DOHH2 (cell line): ENCODE measurements around the gene CHD6.

ENCODE experiments used
- H3F3A ChIP-seq: fragments of 200-600 bp; sonication (generic), shearing (Covaris generic); 2 replicates; pipeline ENCODE4 v1.6.0; 2016; ENCODE audit warnings: antibody characterized with exemption, mild to moderate bottlenecking; ENCODE audit not compliant: control insufficient read depth, insufficient read depth
- H3K27ac ChIP-seq: fragments of 200-600 bp; sonication (generic); 2 replicates; pipeline ENCODE4 v1.5.1; 2014; ENCODE audit warnings: low read depth, mild to moderate bottlenecking, low read length, moderate library complexity
- H3K27me3 ChIP-seq: fragments of 200-600 bp; sonication (generic); 2 replicates; pipeline ENCODE4 v1.6.1; 2014; ENCODE audit warnings: mild to moderate bottlenecking, low read length, mixed read lengths; ENCODE audit not compliant: control insufficient read depth
- H3K36me3 ChIP-seq: fragments of 200-600 bp; sonication (generic); 2 replicates; pipeline ENCODE4 v1.6.1; 2014; ENCODE audit warnings: mild to moderate bottlenecking, low read length, moderate library complexity, mixed read lengths; ENCODE audit not compliant: control insufficient read depth
- H3K4me1 ChIP-seq: fragments of 200-600 bp; sonication (generic); 2 replicates; pipeline ENCODE4 v1.6.1; 2014; ENCODE audit warnings: mild to moderate bottlenecking, low read length, mixed read lengths; ENCODE audit not compliant: control insufficient read depth
- H3K4me2 ChIP-seq: fragments of 200-600 bp; sonication (generic); 2 replicates; pipeline ENCODE4 v1.6.0; 2014; ENCODE audit warnings: mild to moderate bottlenecking, low read length, moderate library complexity
- H3K4me3 ChIP-seq: fragments of 200-600 bp; sonication (generic); 2 replicates; pipeline ENCODE4 v1.5.1; 2014; ENCODE audit warnings: mild to moderate bottlenecking, low read length, mixed read lengths
- H3K79me2 ChIP-seq: fragments of 200-600 bp; sonication (generic); 2 replicates; pipeline ENCODE4 v1.6.1; 2014; ENCODE audit warnings: mild to moderate bottlenecking, low read length, mixed read lengths; ENCODE audit not compliant: control insufficient read depth
- H3K9me2 ChIP-seq: fragments of 200-600 bp; sonication (generic); replicated peaks from 2 replicates; pipeline ENCODE4 v1.6.1; 2014; ENCODE audit warnings: mild to moderate bottlenecking, low read length, mixed read lengths; ENCODE audit not compliant: control insufficient read depth
- H3K9me3 ChIP-seq: fragments of 200-600 bp; sonication (generic); 2 replicates; pipeline ENCODE4 v1.6.1; 2014; ENCODE audit warnings: antibody characterized with exemption, low read length, mixed read lengths; ENCODE audit not compliant: control insufficient read depth, insufficient read depth
- H4K20me1 ChIP-seq: fragments of 200-600 bp; sonication (generic); 2 replicates; pipeline ENCODE4 v1.6.0; 2014; ENCODE audit warnings: low read depth, mild to moderate bottlenecking, antibody characterized with exemption, low read length, moderate library complexity; ENCODE audit not compliant: control insufficient read depth, insufficient read depth
- CTCF ChIP-seq: fragments of 200-600 bp; sonication (generic); IDR thresholded peaks from one replicate; pipeline ENCODE4 v1.5.1; 2014; ENCODE audit warnings: antibody characterized with exemption, mild to moderate bottlenecking, low read depth, low read length; ENCODE audit not compliant: poor library complexity, severe bottlenecking
- EZH2phosphoT487 ChIP-seq: fragments of 200-600 bp; sonication (generic); IDR thresholded peaks from 2 replicates; pipeline ENCODE4 v1.6.1; 2017; ENCODE audit warnings: borderline replicate concordance, mild to moderate bottlenecking, antibody characterized with exemption, low read length, moderate library complexity, mixed read lengths

Gene CHD6

DNA sequence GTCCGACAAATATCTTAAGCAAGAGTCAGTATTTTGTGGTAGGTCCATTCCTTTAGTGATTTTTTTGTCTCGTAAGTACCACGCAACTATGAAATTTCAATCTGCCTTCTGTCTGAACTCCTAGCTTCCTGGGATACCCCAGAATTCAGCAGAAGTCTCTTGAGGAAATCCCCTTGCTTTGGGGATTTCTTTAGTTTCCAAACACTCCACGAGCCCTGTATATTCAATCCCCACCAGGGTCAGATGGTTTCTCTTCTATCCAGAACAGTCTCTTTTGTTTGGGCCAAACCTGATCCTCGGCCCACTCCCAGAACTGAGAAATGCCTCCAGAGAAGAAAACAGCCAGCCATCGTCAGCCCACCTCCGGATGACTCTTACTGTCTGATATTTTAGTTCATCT, 113.0 kb downstream of the CHD6 start:
- no peaks in the 10 kb centered on the region for H3K4me1 ChIP-seq
- no peak overlapping the region for H3K4me3 ChIP-seq
- H3K79me2 ChIP-seq, result no peaks in the 10 kb centered on the region
- no peaks in the 10 kb centered on the region for H3K36me3 ChIP-seq
- no peaks in the 10 kb centered on the region for H3K9me2 ChIP-seq
- H3F3A ChIP-seq, result no peaks in the 10 kb centered on the region
- H3K27ac ChIP-seq, result no peak overlapping the region
- H3K9me3 ChIP-seq, result no peaks in the 10 kb centered on the region
- no peaks in the 10 kb centered on the region for H3K27me3 ChIP-seq
- TF ChIP-seq EZH2phosphoT487, result no peak
- TF ChIP-seq CTCF, result no peak
- no peak overlapping the region for H3K4me2 ChIP-seq
- no peaks in the 10 kb centered on the region for H4K20me1 ChIP-seq

DNA sequence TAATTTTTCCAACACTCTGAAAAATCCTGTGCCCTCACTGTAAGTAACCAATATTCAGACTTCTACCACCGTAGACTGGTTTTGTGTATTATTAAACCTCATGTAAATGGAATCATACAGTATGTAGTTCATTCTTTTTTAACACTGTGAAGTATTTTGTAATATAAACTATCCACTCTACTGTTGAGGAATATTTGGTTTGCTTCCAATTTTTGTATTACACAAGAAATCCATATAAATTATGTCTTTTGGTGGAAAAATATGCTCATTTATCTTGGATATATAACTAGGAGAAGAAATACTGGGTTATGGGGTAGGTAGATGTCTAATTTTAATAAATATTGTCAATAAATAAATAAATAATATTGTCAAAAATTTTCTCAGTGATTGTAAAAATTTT, 116.8 kb downstream of the CHD6 start:
- Histone ChIP-seq H3K9me3 (no peaks in the 10 kb centered on the region), H3K79me2 (no peaks in the 10 kb centered on the region), H3K4me2 (no peak overlapping the region), H4K20me1 (no peaks in the 10 kb centered on the region), H3K4me3 (no peak overlapping the region), H3K9me2 (no peaks in the 10 kb centered on the region), H3K36me3 (peaks cover 4% of the 10 kb centered on the region; the same call in 1 of the 2 replicates), H3K4me1 (no peaks in the 10 kb centered on the region), H3F3A (no peaks in the 10 kb centered on the region), H3K27me3 (no peaks in the 10 kb centered on the region), H3K27ac (no peak overlapping the region)
- TF ChIP-seq EZH2phosphoT487 (no peak), CTCF (no peak)

DNA sequence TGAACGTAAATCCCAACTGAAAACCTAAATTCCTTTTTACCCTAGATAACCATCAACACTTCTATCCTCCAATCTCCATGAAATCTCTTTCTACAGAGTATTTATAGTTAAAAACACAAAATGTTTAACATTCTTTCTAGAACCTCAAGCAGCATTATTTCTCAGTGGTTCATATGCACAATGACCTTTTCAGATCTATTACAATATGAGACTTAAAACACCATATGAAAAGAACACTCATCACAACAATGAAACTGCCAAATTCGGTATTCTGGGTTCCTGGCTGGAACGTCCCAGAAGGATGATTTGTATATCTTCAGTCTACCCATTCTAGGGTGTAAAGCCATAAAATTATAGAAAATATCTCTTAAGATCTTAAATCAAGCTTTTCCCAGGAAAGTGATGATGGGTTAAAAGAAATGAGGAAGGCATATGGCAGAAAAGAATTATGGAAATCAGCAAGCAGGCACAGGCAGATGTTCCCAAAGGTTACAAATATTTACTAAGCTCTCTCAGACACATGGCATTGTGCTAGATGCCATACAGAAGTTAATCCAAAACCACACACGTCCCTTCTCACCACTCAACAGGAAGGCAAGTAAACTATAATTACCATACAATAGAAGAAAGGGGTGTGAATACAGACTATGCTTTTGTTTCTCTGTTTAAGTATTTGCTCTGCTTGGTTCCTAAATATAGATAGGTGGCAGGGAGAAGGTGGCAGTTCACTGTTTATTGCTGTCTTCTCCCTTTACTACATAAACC, 118.0 kb downstream of the CHD6 start:
- H3K27me3 ChIP-seq, result no peaks in the 10 kb centered on the region
- TF ChIP-seq CTCF (no peak), EZH2phosphoT487 (no peak)
- no peaks in the 10 kb centered on the region for H3K9me2 ChIP-seq
- H3K4me1 ChIP-seq, result no peaks in the 10 kb centered on the region
- no peak overlapping the region for H3K4me3 ChIP-seq
- H3F3A ChIP-seq, result no peaks in the 10 kb centered on the region
- no peaks in the 10 kb centered on the region for H3K9me3 ChIP-seq
- no peak overlapping the region for H3K4me2 ChIP-seq
- H4K20me1 ChIP-seq, result no peaks in the 10 kb centered on the region
- H3K27ac ChIP-seq, result no peak overlapping the region
- H3K79me2 ChIP-seq, result no peaks in the 10 kb centered on the region
- peaks cover 4% of the 10 kb centered on the region; the same call in 1 of the 2 replicates for H3K36me3 ChIP-seq
